T-cell (primary cell): ENCODE results near the gene RAPGEF2. TPM values are rescaled to one million over a fixed set of nuclear protein-coding genes. Genes with fewer than 3 reads are reported as not detected.

Experiments used
- ATAC-seq, 4 experiments: fragments of 200-7000 bp in 3 of 4; fragments of 150-1000 bp in 1 of 4; cut with Tn5 transposase; replicated peaks in 1 of 4; 1 replicate in 3 of 4; 2 replicates in 1 of 4; pipeline ENCODE4 v1.10.0; 2021; ENCODE audit warnings: moderate library complexity in 3 of 4, mild to moderate bottlenecking in 2 of 4, moderate number of reproducible peaks in 1 of 4
- CTCF ChIA-PET, 2 donors: fragments of 300-600 bp; sonication (Branson Sonifier 250); formaldehyde crosslinking; loops; one replicate each; lab custom pipeline; 2022; ENCODE audit warnings: antibody characterized with exemption in 2 of 2; lab: Charles Lee
- POLR2A ChIA-PET, 2 donors: fragments of 300-600 bp; sonication (Branson Sonifier 250); formaldehyde crosslinking; loops; one replicate each; lab custom pipeline; 2022; ENCODE audit warnings: antibody characterized with exemption in 2 of 2; lab: Charles Lee
- DNase-seq, 35 experiments: peaks; one replicate each; pipeline versions ENCODE4 v3.0.0 to v3.0.0-alpha.2; 2013 to 2023
- H3K27ac ChIP-seq: one replicate; pipeline ENCODE4 v1.5.1; 2013; ENCODE audit warnings: low read length
- H3K27me3 ChIP-seq, 2 experiments: replicated peaks in 1 of 2; 1 replicate in 1 of 2; 2 replicates in 1 of 2; pipeline versions ENCODE4 v1.6.1 to v1.7.0; 2013; ENCODE audit warnings: low read length in 1 of 2, mixed read lengths in 1 of 2; ENCODE audit not compliant: control insufficient read depth in 2 of 2, insufficient read depth in 2 of 2; ENCODE audit errors: extremely low read depth in 1 of 2
- H3K36me3 ChIP-seq, 2 donors: 1 replicate in 1 of 2; 2 replicates in 1 of 2; pipeline versions ENCODE4 v1.6.1 to v1.7.0; 2013; ENCODE audit warnings: low read length in 1 of 2; ENCODE audit not compliant: control insufficient read depth in 2 of 2, insufficient read depth in 1 of 2; ENCODE audit errors: extremely low read depth in 1 of 2
- H3K4me1 ChIP-seq, 2 experiments: 1 replicate in 1 of 2; 2 replicates in 1 of 2; pipeline versions ENCODE4 v1.6.1 to v1.7.0; 2013; ENCODE audit warnings: low read length in 2 of 2, mixed read lengths in 1 of 2; ENCODE audit not compliant: insufficient read depth in 2 of 2, control insufficient read depth in 1 of 2; ENCODE audit errors: extremely low read depth in 1 of 2
- H3K4me3 ChIP-seq, 2 donors: 1 replicate in 1 of 2; 2 replicates in 1 of 2; pipeline versions ENCODE4 v1.5.1 to v1.7.0; 2013; ENCODE audit warnings: mild to moderate bottlenecking in 2 of 2, low read length in 1 of 2, moderate library complexity in 1 of 2; ENCODE audit not compliant: control insufficient read depth in 1 of 2; ENCODE audit errors: extremely low read depth in 1 of 2
- H3K9me3 ChIP-seq: 2 replicates; pipeline ENCODE4 v1.7.0; 2013
- H3K27ac Mint-ChIP-seq, 2 donors: one replicate each; pipeline ENCODE4 v1.8.0; 2020 to 2021; ENCODE audit warnings: mild to moderate bottlenecking in 2 of 2, mixed read lengths in 2 of 2
- H3K27me3 Mint-ChIP-seq, 2 donors: one replicate each; pipeline ENCODE4 v1.8.0; 2021 to 2022; ENCODE audit warnings: mixed read lengths in 2 of 2
- H3K36me3 Mint-ChIP-seq: one replicate; pipeline ENCODE4 v1.8.0; 2021; ENCODE audit warnings: mixed read lengths
- H3K4me1 Mint-ChIP-seq, 3 donors: one replicate each; pipeline ENCODE4 v1.8.0; 2020 to 2022; ENCODE audit warnings: mixed read lengths in 3 of 3, mild to moderate bottlenecking in 1 of 3
- H3K4me3 Mint-ChIP-seq, 3 donors: one replicate each; pipeline ENCODE4 v1.8.0; 2020 to 2022; ENCODE audit warnings: mild to moderate bottlenecking in 3 of 3, mixed read lengths in 3 of 3, moderate library complexity in 3 of 3
- H3K9me3 Mint-ChIP-seq, 3 donors: one replicate each; pipeline ENCODE4 v1.8.0; 2020 to 2022; ENCODE audit warnings: mixed read lengths in 3 of 3
- WGBS: methylation state at CpG from one replicate; pipeline ENCODE4 v1.1.5; 2013; ENCODE audit warnings: missing lambda C conversion rate; ENCODE audit not compliant: insufficient coverage; 5-methylcytosine and 5-hydroxymethylcytosine counted together
- total RNA-seq, 35 experiments: library from RNA in 6 of 35; stranded (reverse) in 6 of 35; fragments of 120-200 nt in 1 of 35; gene quantifications; one replicate each; pipeline versions ENCODE4 v1.2.1 to v1.2.4 and lab custom pipeline; 2013 to 2026

Gene RAPGEF2
- total RNA-seq, 5 donors from 2014 or later (not counting 1 experiment from before 2014, with no cell fraction given) = 16.8 to 28.5 (median 26.4) TPM

GRCh38 chr4:159197260-159197884 is 94.5 kb downstream of the RAPGEF2 start:
- no peak overlapping the region for H3K27ac Mint-ChIP-seq
- no CpG with 5 or more reads among the region's 4 CpGs for WGBS

GRCh38 chr4:159197885-159198269 is 95.0 kb downstream of the RAPGEF2 start:
- no peak overlapping the region for H3K4me3 Mint-ChIP-seq
- no peaks in the 10 kb centered on the region for H3K36me3 ChIP-seq
- no peak for ATAC-seq
- H3K27ac ChIP-seq = no peak overlapping the region
- H3K9me3 Mint-ChIP-seq = no peaks in the 10 kb centered on the region
- CTCF ChIA-PET = interaction anchor here (0.7 to 1.1 kb wide), 2 partner anchors 9 to 460 kb away, joined by 3 to 14 read pairs; no protein-coding TSS in a partner anchor
- no peak overlapping the region for H3K27ac Mint-ChIP-seq
- peaks cover 1 to 11% (median 3%) of the 10 kb centered on the region in 3 donors for H3K4me1 Mint-ChIP-seq
- H3K27me3 Mint-ChIP-seq = no peaks in the 10 kb centered on the region
- H3K9me3 ChIP-seq = no peaks in the 10 kb centered on the region
- H3K36me3 Mint-ChIP-seq = peaks cover 9% of the 10 kb centered on the region
- POLR2A ChIA-PET = no interaction called here
- DNase-seq = no peak
- 90% methylated on average over 6 of the region's 6 CpGs for WGBS
- H3K4me1 ChIP-seq = no peaks in the 10 kb centered on the region
- H3K27me3 ChIP-seq = no peaks in the 10 kb centered on the region
- no peak overlapping the region for H3K4me3 ChIP-seq

More at GRCh38 chr4:159197260-159197884, 94.5 kb downstream of the RAPGEF2 start:
- no peak overlapping the region for H3K27ac ChIP-seq
- ChIA-PET POLR2A (no interaction called here), CTCF (interaction anchor here (0.6 to 1.1 kb wide), 2 partner anchors 10 to 194 kb away, joined by 3 read pairs; no protein-coding TSS in a partner anchor)
- H3K4me1 ChIP-seq = no peaks in the 10 kb centered on the region
- H3K27me3 ChIP-seq = no peaks in the 10 kb centered on the region
- no peak overlapping the region for H3K4me3 ChIP-seq
- Mint-ChIP-seq H3K4me1 (peaks cover 0 to 6% (median 2%) of the 10 kb centered on the region in 3 donors), H3K36me3 (peaks cover 9% of the 10 kb centered on the region), H3K27me3 (no peaks in the 10 kb centered on the region), H3K9me3 (no peaks in the 10 kb centered on the region), H3K4me3 (no peak overlapping the region)
- no peaks in the 10 kb centered on the region for H3K9me3 ChIP-seq
- H3K36me3 ChIP-seq = no peaks in the 10 kb centered on the region
- DNase-seq (no peak), ATAC-seq (no peak)

- Histone ChIP-seq H3K27me3 (no peaks in the 10 kb centered on the region), H3K4me3 (no peak overlapping the region), H3K27ac (no peak overlapping the region), H3K9me3 (no peaks in the 10 kb centered on the region), H3K4me1 (no peaks in the 10 kb centered on the region), H3K36me3 (no peaks in the 10 kb centered on the region)
- no CpG with 5 or more reads among the region's 1 CpG for WGBS
- no peak for DNase-seq
- ChIA-PET CTCF (interaction anchor here in 1 of 2 donors (0.6 to 0.8 kb wide), 2 partner anchors 189 to 1036 kb away, joined by 3 to 4 read pairs; no protein-coding TSS in a partner anchor), POLR2A (interaction anchor here in 1 of 2 donors (0.7 kb wide), 1 partner anchor 26 kb away, joined by 3 read pairs; no protein-coding TSS in a partner anchor)
- H3K4me3 Mint-ChIP-seq = no peak overlapping the region
- H3K27ac Mint-ChIP-seq = no peak overlapping the region
- no peaks in the 10 kb centered on the region for H3K9me3 Mint-ChIP-seq
- peaks cover 1% of the 10 kb centered on the region for H3K36me3 Mint-ChIP-seq
- H3K4me1 Mint-ChIP-seq = peaks cover 6 to 13% (median 13%) of the 10 kb centered on the region in 3 donors
- H3K27me3 Mint-ChIP-seq = no peaks in the 10 kb centered on the region
- ATAC-seq = no peak
These were observed 96.9 kb downstream of the RAPGEF2 start for GRCh38 chr4:159199826-159200225.

DNA sequence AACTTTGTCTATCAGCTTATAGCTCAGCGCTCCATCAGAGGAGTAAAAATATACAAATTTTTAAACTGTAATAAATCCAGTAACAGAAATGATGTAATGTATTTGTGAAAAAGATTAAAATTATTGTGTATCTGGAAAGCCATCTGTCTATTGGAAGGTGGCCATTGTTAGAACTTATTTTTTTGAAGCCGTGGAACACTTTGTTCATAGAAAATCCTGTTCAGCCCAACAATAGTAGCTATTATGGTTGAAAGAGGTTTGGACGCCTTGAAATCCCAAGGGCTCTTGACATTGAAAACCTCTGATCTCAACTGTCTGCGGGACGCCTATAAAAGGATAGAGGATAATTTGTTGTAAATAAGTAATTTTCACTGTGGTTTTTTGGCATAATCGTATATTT is 98.3 kb downstream of the RAPGEF2 start:
- no peak for DNase-seq
- H3K27ac ChIP-seq = no peak overlapping the region
- peaks cover 2 to 6% of the 10 kb centered on the region in 2 experiments for H3K4me1 ChIP-seq
- H3K36me3 ChIP-seq = no peaks in the 10 kb centered on the region
- H3K4me3 Mint-ChIP-seq = no peak overlapping the region
- no peak for ATAC-seq
- no peaks in the 10 kb centered on the region for H3K9me3 ChIP-seq
- H3K9me3 Mint-ChIP-seq = no peaks in the 10 kb centered on the region
- no peak overlapping the region for H3K4me3 ChIP-seq
- H3K27me3 Mint-ChIP-seq = no peaks in the 10 kb centered on the region
- peaks cover 11 to 22% (median 21%) of the 10 kb centered on the region in 3 donors for H3K4me1 Mint-ChIP-seq
- no peak overlapping the region for H3K27ac Mint-ChIP-seq
- H3K27me3 ChIP-seq = no peaks in the 10 kb centered on the region
- POLR2A ChIA-PET = interaction anchor here in 1 of 2 donors (0.7 kb wide), 1 partner anchor 11 kb away, joined by 4 read pairs; no protein-coding TSS in a partner anchor
- 83% methylated on average over 4 of the region's 6 CpGs for WGBS
- H3K36me3 Mint-ChIP-seq = no peaks in the 10 kb centered on the region
- CTCF ChIA-PET = interaction anchor here (0.9 to 2.5 kb wide), 2 partner anchors 344 to 467 kb away, joined by 3 to 12 read pairs; no protein-coding TSS in a partner anchor

DNA sequence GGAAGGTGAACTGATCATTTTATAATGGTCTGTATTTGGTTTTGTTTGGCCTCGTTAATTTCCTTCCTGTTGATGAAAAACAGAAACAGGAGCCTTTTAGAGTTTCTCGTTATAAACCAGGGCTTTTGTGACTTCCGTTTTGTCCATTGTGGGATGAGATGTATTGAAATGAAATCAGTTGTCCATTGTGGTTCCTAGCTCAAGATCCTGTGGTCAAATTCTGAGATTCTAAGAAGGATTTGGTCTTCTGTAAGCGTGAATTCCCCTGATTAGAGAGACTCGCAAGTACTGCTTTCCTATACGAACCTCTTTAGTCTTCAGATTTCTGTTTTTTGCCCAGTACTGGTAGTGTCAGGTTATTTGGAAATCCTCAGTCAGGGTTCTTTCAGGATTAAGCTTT is 101.7 kb downstream of the RAPGEF2 start:
- Histone ChIP-seq H3K4me1 (peaks cover 3 to 6% of the 10 kb centered on the region in 2 experiments), H3K36me3 (no peaks in the 10 kb centered on the region), H3K4me3 (no peak overlapping the region), H3K27me3 (no peaks in the 10 kb centered on the region), H3K9me3 (no peaks in the 10 kb centered on the region), H3K27ac (no peak overlapping the region)
- CTCF ChIA-PET = interaction anchor here (0.5 to 1.1 kb wide), 3 partner anchors 76 to 389 kb away, joined by 3 to 4 read pairs (median 3); no protein-coding TSS in a partner anchor
- Mint-ChIP-seq H3K36me3 (peaks cover 3% of the 10 kb centered on the region), H3K27me3 (no peaks in the 10 kb centered on the region), H3K9me3 (no peaks in the 10 kb centered on the region), H3K27ac (no peak overlapping the region), H3K4me1 (peaks cover 17 to 31% (median 23%) of the 10 kb centered on the region in 3 donors), H3K4me3 (no peak overlapping the region)
- 33% methylated on average over 3 of the region's 6 CpGs for WGBS
- DNase-seq (no peak), ATAC-seq (no peak)
- POLR2A ChIA-PET = no interaction called here

DNA sequence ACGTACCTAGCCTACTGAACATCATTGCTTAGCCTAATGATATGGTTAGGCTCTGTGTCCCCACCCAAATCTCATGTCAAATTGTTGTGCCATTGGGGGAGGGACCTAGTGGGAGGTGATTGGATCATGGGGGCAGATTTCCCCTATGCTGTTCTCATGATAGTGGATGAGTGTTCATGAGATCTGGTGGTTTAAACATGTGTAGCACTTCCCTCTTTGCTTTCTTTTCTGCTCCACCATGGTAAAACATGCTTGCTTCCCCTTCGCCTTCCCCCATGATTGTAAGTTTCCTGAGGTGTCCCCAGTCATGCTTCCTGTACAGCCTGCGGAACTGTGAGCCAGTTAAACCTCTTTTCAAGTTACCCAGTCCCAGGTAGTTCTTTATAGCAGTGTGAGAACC is 102.6 kb downstream of the RAPGEF2 start:
- Mint-ChIP-seq H3K27me3 (no peaks in the 10 kb centered on the region), H3K36me3 (peaks cover 6% of the 10 kb centered on the region), H3K27ac (no peak overlapping the region), H3K4me3 (no peak overlapping the region), H3K9me3 (no peaks in the 10 kb centered on the region), H3K4me1 (peaks cover 15 to 31% (median 23%) of the 10 kb centered on the region in 3 donors)
- H3K4me1 ChIP-seq = peaks cover 3 to 6% of the 10 kb centered on the region in 2 experiments
- WGBS = 92% methylated on average over 2 of the region's 3 CpGs
- DNase-seq (no peak), ATAC-seq (no peak)
- no peaks in the 10 kb centered on the region for H3K9me3 ChIP-seq
- H3K27ac ChIP-seq = no peak overlapping the region
- no peaks in the 10 kb centered on the region for H3K36me3 ChIP-seq
- H3K4me3 ChIP-seq = no peak overlapping the region
- POLR2A ChIA-PET = no interaction called here
- CTCF ChIA-PET = interaction anchor here in 1 of 2 donors (0.8 kb wide), 1 partner anchor 349 kb away, joined by 4 read pairs; no protein-coding TSS in a partner anchor
- H3K27me3 ChIP-seq = no peaks in the 10 kb centered on the region
